ENCODE data around the gene USP37.

Gene USP37

GRCh38 chr2:218400930-218401881 is 166.9 kb downstream of the USP37 start:
- ATAC-seq = no peak
